Tongue (tissue), 2 donors: ENCODE data around the gene DLST. TPM values are rescaled to one million over a fixed set of nuclear protein-coding genes. Genes with fewer than 3 reads are reported as not detected.

Experiments used
- DNase-seq: peaks from one replicate; pipeline ENCODE4 v3.0.0-alpha.2; 2015
- total RNA-seq: library from RNA; depleted of rRNA; stranded (reverse); fragments of >200 nt; gene quantifications from one replicate; pipeline ENCODE4 v1.2.3, GENCODE V29; 2014

Gene DLST
- total RNA-seq, 1 donor from 2014 or later = 78.7 TPM

DNA sequence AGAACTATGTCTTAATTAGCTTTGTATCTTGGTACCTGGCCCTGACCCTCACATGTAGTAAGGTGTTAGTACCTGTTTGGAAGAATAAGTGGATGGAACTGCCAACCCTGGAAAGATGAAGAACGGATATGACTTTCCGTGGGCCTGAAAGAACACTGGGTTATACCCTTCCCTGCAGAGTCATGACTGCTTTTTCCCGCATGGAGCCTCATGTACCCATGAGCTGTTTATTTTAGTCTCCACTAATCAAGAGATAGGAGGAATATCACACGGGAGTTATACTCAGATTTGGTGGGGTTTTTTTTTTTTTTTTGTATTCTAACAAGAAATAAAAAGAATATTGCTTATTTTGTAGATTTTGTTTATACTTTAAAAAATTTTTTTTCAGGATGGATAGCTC is 15.9 kb downstream of the DLST start:
- no peak for DNase-seq

DNA sequence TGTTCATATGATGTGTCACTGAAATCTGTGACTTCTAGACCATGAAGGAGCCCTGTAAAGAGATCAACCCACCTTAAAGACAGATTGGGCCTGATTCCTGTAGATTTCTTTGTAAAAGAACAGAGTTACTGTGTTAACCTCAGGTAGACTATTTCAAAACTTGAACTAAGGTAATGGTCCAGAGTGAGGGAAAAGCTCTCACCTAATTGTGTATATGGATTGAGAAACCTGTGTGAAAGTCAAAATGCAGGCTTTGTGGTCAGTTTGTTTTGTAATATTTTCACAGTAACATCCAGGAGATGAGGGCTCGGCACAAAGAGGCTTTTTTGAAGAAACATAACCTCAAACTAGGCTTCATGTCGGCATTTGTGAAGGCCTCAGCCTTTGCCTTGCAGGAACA is 16.4 kb downstream of the DLST start:
- DNase-seq = no peak

DNA sequence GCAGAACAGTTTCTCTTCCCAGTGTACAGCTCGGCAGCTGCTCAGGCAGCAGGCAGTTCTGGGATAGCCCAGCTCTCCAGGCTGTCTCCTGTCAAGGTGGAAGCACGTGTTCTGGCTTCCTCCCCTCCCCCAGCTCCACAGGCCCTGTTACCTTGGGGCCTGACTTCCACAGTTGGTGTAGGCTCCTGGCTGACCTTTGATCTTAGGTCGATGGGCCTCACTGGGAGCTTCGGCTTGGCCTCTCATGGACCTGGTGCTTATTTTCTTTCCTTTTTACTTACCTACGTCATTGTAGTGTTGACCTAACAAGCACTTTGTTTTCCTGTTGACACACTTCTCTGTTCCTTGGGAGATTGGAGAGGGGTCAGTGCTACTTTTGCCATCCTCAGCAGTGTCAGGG is 17.0 kb downstream of the DLST start:
- no peak for DNase-seq

- no peak for DNase-seq
Measured at GRCh38 chr14:74902941-74903705, 21.4 kb downstream of the DLST start.

GRCh38 chr14:74904635-74905503 is 23.2 kb downstream of the DLST start:
- DNase-seq = no peak

GRCh38 chr14:74905595-74906142 is 24.0 kb downstream of the DLST start:
- peak; percentile 77 for DNase-seq

DNA sequence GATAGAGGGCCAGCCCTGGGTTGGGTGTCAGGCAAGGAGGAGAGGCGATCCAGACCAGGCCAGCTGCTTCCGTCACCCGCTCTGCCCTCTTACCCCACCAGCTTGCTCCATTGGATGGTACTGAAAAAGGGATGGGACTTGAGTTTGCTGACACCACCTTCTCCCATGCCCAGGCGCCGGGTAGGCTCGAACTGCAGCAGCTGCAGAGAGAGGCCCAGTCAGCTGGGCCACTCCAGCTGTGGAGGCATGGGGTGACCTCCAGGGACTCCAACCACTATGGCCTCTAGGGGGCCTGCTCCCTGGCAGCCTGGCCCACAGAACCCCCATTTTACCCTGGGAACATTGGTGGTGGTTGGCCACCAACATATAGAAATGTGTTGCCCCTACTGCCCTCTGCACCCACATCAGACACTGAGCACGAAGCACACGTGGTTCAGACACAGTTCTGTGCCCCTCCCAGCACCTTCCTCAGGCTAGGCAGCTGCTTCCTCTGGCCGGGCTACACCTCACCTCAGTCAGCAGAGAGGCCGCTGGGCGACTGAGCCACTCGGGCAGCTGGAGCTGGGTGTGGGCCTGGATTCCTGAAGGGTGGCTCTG is 25.3 kb downstream of the DLST start:
- DNase-seq = peak; percentile 29

DNA sequence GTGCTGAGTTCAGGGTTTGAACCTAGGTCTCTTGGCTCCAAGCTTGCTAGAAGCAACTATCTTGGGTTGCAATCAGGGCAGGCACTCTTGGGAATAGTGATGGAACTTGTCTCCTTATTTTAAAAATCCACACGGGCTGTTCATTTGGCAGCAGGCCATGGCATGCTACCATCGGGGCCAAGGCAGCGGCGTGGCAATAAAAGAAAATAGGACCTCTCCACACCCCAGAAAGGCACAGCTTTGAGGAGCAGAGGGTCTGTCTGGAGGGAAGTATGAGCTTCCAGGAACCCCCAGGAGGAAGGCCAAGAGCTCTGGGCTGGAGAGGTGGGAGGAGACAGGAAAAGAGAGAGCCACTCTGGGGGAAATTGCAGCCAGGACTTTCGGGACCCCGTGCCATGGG is 26.0 kb downstream of the DLST start:
- DNase-seq = no peak

GRCh38 chr14:74908861-74909341 is 27.2 kb downstream of the DLST start:
- DNase-seq = no peak

- no peak for DNase-seq
Measured at GRCh38 chr14:74909501-74909900, 27.8 kb downstream of the DLST start.

GRCh38 chr14:74909911-74910310 is 28.2 kb downstream of the DLST start:
- no peak for DNase-seq

DNA sequence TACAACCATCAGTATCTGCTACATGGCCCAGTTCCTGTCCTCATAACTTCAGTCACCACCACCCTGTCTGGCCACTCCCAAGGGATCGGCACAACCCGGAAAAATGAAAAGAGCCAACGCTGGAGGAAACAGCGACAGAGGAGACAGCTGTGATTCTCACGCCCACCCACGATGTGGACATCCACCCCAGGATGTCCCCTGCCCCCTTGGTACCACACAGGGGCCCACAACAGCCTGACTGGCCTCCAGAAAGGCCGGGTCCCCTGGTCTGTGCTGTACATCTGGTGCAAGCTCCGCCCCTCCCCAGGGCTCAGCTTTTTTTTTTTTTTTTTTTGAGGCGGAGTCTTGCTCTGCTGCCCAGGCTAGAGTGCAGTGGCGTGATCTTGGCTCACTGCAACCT is 28.8 kb downstream of the DLST start:
- no peak for DNase-seq

GRCh38 chr14:74911221-74911620 is 29.5 kb downstream of the DLST start:
- DNase-seq = no peak

- no peak for DNase-seq
Measured at GRCh38 chr14:74911704-74912103, 30.0 kb downstream of the DLST start.

DNA sequence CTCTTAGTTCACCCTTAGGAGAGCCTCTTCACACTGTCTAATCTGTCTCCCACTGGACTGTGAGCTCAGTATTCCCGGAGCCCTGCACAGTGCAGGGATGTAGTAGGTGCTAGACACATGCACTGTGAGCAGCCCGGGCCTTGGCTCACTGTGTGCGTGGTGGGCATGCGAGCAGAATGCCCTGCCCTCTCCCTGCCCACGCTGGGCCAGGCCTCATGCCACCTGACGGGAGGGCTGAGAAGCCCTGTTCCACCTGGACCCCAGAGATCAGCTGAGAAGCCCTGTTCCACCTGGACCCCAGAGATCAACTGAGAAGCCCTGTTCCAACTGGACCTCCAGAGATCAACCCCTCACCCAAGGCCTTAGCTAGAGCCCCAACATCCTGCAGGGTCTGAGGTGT is 30.4 kb downstream of the DLST start:
- DNase-seq = no peak

DNA sequence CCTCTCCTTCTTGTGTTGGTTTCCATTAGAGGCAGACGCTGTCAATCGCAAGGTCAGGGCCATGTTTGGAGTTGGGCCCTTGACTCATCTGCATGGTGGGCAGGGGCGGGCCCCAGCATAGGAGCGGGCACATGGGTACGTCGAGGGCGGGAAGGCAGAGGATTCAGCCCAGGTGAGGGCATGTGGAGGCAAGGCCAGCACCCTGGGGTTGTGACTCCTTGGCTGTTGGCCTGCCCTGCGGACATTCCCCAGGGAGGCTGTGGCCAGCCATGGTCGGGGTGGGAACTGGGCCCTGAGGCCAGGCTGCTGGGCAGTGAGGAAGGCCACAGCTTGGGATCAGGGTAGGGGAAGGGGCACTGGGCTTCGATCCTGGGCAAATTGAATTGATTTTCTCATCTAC is 31.1 kb downstream of the DLST start:
- no peak for DNase-seq

- no peak for DNase-seq
Measured at GRCh38 chr14:74913393-74913910, 31.7 kb downstream of the DLST start.

DNA sequence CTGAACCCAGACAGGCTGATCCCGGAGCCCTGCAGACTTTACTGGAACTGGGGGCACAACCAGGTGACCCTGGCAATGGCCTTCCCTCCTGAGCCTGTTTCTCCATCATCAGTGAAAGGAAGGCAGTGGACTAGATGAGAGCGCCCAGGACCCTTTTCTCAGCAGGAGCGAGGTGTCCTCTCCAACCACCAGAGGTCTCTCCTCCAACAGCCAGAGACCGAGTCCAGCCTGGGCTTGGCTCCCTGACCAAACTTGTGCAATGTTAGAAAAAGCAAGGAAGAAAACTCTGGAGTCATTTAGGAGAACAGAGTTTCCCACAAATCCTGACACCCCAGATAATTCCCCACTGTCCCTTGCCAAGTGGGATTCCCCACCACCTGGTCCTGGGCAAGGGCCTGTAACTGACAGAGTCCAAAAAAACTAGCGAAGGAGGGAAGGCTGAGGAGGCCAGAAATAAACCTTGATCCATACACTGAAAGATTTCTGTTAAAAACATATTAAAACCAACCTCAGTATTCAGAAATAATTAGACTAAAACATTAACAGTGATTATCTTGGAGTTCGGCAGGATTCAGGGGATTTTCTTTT is 32.4 kb downstream of the DLST start:
- DNase-seq = peak; percentile 93

DNA sequence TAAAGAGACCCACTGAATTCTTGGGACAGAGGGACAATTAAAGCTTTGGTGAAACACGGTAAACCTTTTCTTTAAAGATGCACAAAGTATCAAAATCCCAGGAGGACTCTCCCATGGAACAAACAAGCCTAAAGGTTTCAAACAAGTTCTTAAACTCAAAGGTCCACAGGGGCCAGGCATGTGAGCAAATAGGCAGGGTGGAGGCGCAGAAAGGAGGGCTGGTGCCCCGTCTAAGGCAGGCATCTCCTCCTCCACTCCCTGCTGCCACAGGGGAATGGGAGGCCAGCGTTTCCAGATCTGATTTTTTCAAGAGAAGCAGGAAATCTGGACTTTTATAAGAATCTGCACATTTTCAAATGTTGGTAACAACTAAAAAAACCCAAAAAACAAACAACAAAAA is 33.7 kb downstream of the DLST start:
- no peak for DNase-seq

- no peak for DNase-seq
Measured at GRCh38 chr14:74915826-74916225, 34.1 kb downstream of the DLST start.

- DNase-seq = no peak
Measured at GRCh38 chr14:74917178-74917543, 35.4 kb downstream of the DLST start.

- DNase-seq = peak; percentile 78
Measured at GRCh38 chr14:74917646-74918081, 35.9 kb downstream of the DLST start.
